Right forelimb (tissue), 1 donor: Measurements from ENCODE around the gene NFATC4.

Experiments
- DNase-seq: peaks from one replicate; pipeline ENCODE4 v3.0.0-alpha.2; 2018

Gene NFATC4

GRCh38 chr14:24390701-24391468, 22.9 kb downstream of the NFATC4 start:
- DNase-seq: no peak

GRCh38 chr14:24392325-24393091, 24.5 kb downstream of the NFATC4 start:
- no peak for DNase-seq

- DNase-seq: no peak
These were observed 26.3 kb downstream of the NFATC4 start for GRCh38 chr14:24394275-24394674.

GRCh38 chr14:24395609-24396582, 27.9 kb downstream of the NFATC4 start:
- no peak for DNase-seq

GRCh38 chr14:24397639-24398292, 29.8 kb downstream of the NFATC4 start:
- no peak for DNase-seq

GRCh38 chr14:24398293-24398652, 30.3 kb downstream of the NFATC4 start:
- DNase-seq: peak; percentile 79

GRCh38 chr14:24398653-24399446, 30.9 kb downstream of the NFATC4 start, which contains the start of gene NYNRIN:
Gene NYNRIN, plus strand, starts transcription at chr14:24399003. Its CDS starts 244 bp downstream, at chr14:24399247.
- DNase-seq: peak; percentile 88

GRCh38 chr14:24399447-24399822, 31.5 kb downstream of the NFATC4 start:
- DNase-seq: no peak

GRCh38 chr14:24399999-24400718, 32.2 kb downstream of the NFATC4 start:
- no peak for DNase-seq

GRCh38 chr14:24401810-24402702, 34.1 kb downstream of the NFATC4 start:
- DNase-seq: no peak

GRCh38 chr14:24403294-24403998, 35.5 kb downstream of the NFATC4 start:
- DNase-seq: no peak

GRCh38 chr14:24404814-24405213, 36.8 kb downstream of the NFATC4 start:
- no peak for DNase-seq

- DNase-seq: no peak
These were observed 38.4 kb downstream of the NFATC4 start for GRCh38 chr14:24406416-24406815.

- DNase-seq: no peak
These were observed 39.8 kb downstream of the NFATC4 start for GRCh38 chr14:24407608-24408325.

GRCh38 chr14:24408764-24409163, 40.8 kb downstream of the NFATC4 start:
- DNase-seq: no peak

- no peak for DNase-seq
These were observed 41.2 kb downstream of the NFATC4 start for GRCh38 chr14:24409192-24409591.

- DNase-seq: no peak
These were observed 42.0 kb downstream of the NFATC4 start for GRCh38 chr14:24409956-24410355.
